ENCODE measurements around the gene UVSSA. TPM values are rescaled to one million over a fixed set of nuclear protein-coding genes. Genes with fewer than 3 reads are reported as not detected.
"Not testable (repeated sequence)": the region's sequence is repeated elsewhere in the genome, so short reads cannot be mapped to it uniquely, and the experiment has no call there.

The UVSSA gene
- polyA plus RNA-seq, 4 donors, result 4.9 to 23.8 (median 13.5) TPM

DNA sequence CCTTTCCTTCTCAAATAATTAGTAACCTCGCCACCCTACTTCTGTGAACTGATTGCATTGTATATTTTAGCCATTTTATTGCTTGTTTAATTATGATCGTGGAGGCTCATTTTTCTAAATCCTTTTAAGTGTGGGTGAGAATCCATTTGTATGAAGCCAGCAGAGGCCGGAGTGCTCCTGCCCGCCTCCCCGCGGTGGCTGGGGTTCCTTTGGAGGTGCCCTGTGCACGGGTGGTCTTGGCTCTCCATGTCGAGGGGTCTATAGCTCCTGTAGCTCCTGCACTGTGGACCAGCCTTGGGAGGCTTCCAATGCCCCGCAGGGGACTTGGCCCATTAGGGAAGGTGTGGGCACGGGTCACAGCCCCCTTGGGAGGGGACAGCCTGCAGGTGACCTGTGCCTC is 15.0 kb downstream of the UVSSA start:
- no peak for DNase-seq (ENCODE audit: low read depth in 4 of 4, low spot score in 2 of 4)

DNA sequence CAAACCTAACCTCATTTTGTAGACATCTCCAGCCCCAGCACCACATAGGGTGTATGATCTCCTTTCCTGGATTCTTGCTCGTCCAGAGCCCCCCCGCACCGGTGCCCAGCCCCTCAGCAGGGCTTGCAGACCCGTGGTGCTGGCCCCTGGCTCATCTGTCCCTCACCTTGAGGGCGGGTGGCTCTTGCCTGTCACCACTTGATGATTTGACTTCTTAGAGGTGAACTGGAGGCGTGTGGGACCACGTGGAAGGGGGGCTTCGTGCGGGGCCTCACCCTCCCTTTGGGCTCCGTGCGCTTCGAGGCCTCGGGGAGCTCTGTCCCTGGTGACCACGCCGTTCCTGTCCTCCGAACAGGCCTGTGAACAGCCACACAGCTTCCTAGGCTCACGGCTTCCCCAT is 15.5 kb downstream of the UVSSA start:
- DNase-seq (ENCODE audit: low read depth in 4 of 4, low spot score in 2 of 4), result no peak

DNA sequence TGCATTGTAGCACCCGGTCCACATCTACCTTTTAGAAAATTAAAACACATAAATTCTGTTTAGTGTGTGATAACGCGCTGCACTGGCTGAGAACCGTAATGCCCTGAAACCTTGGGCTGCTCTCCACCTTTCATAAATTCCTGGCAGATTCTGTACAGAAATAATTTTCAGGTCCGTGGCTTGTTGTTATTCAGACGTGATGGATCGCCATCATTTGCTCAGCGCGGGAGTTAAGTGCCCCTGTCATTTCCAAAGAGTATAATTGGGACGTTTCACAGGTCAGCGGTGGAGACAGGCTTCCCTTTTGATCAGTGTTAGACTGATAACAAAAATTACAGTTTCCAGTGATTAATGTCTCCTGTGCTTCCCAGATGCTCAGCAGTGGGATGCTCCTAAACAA is 16.5 kb downstream of the UVSSA start:
- DNase-seq (ENCODE audit: low read depth in 4 of 4, low spot score in 2 of 4), result no peak

DNA sequence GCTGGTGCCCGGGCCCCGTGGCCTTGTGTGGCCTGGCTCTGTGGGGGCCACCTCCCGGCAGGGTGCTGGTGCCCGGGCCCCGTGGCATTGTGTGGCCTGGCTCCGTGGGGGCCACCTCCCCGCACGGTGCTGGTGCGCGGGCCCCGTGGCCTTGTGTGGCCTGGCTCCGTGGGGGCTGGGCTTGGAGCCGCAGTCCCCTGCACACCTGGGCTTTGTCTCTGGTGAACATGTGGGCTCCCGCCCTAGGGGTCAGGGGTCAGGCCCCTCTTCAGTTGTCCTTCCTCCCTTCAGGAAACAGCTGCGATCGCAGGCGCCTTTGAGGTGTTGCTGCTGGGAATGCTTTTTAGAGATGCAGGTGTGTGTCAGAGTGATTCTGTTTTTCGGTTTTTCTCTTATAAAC is 17.2 kb downstream of the UVSSA start:
- DNase-seq (ENCODE audit: low read depth in 4 of 4, low spot score in 2 of 4), result no peak

DNA sequence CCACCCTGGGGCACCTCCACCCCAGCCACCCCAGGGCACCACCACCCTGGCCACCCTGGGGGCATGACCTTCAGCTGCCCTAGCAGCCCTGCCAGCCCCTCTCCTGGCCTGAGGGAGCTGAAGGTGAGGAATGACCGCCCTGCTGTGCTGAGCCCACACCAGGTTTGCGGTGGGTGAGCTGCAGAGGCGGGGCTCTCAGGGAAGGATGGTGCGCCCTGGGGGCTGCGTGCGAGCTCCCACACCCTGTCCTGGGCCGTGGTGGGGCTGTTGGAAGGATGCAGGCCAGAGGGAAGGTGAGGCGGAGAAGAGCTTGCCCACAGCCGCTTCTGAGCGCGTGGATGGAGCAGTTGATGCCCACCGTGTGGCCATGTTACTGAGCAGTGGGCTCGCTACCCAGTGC is 17.7 kb downstream of the UVSSA start:
- DNase-seq (ENCODE audit: low read depth in 4 of 4, low spot score in 2 of 4), result no peak

DNA sequence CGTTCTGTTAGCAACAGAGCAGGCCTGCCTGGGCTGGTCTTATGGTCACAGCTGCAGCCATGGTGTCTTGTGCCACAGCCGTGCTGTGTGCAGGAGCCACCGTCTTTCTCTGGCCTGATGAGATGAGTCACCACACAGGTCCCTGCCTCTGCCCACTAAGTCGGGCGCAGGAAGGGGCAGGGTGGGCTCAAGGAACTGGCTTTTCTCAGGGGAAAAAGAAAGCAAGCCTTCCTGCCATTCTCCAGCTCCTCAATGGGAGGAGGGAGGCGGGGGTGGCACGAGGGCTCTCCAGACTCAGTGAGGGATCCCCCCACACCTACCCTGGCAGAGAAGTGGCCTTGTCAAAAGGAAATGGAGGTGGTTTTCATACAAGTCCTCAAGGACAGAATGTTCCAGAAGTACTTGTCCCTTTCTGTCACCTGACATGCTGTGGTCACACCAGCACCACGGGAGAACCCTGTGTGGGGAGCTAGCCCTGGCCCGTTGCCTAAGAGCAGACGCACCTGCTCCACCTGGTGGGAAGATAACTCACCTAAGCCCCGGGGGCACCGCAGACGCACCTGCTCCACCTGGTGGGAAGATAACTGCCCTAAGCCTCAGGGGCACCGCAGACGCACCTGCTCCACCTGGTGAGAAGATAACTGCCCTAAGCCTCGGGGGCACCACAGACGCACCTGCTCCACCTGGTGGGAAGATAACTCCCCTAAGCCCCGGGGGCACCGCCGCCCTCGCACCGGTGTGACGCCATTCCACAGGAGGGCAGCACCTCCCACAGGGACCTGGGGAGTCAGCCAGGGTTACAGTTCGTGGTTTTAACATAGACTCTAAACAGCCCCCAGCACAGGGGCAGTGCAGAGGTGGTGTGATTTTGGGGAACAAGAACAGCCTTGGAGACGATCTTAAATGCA is 18.5 kb downstream of the UVSSA start:
- DNase-seq (ENCODE audit: low read depth in 4 of 4, low spot score in 2 of 4), result no peak

DNA sequence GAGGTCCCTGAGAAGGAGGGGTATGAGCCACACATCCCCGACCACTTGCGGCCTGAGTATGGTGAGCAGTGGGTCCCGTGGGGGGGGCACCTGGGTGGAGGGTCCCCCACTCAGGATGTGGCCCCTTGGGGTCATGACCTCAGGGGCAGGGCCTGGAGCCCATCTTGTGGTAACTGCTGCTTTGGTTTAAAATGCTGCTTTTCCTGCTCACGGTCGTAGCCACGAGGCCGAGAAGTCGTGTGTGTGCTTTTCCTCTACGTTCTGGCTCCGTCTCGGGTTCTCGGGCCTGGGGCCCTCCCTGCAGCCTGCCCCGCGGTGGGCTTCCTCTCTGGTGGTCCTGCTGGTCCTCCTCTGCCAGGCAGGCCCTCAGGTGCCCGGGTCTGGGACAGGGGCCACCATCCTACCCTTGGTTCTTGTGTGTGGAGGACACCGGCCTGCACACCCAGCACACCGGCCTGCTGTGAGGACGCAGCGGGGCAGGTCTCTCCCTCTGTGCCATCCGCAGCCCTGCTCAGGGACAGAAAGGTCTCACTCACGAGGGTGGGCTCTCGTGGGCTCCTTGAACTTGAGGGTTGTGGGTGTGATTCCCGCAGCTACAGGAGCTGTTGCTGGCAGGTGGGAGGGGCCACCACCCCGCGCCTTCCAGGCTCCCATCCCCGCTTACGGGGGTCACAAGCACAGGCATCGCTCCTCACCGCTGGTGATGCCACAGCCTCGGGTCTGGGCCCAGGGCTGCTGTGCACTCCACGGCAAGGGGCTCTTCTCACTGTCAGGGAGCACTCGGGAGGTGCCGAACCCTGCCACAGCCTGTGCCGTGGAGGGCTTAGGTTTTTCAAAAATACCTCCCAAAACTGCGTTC is 19.6 kb downstream of the UVSSA start:
- DNase-seq (ENCODE audit: low read depth in 4 of 4, low spot score in 2 of 4), result no peak

DNA sequence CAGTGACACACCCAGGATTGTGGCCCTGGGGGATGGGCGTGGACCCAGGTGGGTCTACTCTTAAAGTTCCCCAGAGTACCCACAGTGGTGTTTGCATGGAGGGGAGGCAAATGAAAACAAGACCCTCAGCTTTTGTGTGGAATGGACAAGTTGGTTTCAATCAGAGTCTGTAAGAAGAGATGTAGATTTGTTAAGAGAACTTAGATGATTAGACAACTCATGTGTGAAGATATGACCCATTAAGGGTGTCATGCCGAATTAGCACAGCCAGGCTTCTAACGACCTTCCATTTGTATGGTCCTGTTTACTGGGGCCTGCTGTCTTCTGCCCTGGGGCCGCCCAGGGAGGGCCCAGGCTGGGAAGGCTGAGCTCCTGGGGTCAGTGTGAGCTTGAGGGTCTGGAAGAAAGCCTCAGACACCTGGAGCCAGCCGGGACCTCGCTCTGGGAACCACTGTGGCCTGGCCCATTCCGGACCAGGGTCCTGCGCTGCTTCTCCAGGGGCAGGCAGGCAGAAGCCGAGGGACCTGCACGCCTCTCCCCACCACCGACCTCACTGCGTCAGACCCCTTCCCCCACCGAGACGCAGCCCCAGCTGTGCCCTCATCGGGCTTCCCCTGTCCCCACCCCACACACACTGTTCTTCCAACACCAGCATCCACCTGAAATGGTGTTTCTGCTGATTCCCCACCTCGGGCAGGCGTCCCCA is 20.4 kb downstream of the UVSSA start:
- no peak for DNase-seq (ENCODE audit: low read depth in 4 of 4, low spot score in 2 of 4)

DNA sequence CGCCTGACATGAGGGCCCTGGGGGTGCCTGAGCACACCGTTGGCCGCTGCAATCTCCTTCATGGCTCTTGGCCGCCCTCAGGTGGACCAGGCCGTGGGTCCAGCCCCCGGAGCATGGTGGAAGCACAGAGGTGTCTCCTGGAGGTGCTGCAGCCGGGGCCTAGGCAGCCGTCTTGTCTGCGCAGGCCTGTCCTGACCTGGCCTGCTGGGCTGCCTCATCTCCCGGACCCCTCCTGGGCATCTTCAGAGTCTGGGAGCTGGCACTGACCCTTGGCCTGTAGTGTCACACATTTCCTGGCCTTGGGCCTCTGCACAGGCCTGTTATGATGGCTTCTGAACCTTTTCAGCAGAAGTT is 20.9 kb downstream of the UVSSA start:
- DNase-seq (ENCODE audit: low read depth in 4 of 4, low spot score in 2 of 4), result no peak

DNA sequence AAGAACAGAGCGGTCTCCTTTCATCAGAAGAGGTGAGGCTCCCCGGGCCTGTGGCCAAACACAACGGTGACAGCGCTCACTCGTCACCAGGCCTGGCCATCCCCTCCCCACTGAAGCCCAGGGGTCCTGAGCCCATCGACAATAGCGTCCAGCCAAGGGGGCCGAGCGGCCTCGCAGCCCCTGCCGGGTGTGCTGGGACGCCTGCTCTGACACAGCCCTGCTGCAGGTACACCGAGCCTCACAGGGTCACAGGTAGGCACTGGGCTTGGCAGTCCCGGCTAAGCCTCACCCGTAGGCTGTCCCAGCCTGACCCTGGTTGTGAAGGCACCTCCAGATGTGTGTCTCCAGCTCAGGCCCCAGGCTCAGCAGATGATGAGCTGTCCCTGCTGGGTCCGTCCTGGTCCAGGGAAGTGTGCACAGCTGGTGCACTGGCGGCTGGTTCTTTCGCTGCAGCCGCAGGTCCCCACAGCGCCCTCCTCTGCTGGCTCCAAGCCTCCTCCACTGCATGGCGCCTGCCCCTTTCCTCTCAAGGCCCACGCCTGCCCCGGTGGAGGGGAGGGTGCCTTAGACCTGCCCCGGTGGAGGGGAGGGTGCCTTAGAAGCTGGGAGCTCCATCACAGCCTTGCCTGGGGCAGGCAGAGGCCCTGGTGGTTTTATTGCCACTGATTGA is 21.5 kb downstream of the UVSSA start:
- no peak for DNase-seq (ENCODE audit: low read depth in 4 of 4, low spot score in 2 of 4)

DNA sequence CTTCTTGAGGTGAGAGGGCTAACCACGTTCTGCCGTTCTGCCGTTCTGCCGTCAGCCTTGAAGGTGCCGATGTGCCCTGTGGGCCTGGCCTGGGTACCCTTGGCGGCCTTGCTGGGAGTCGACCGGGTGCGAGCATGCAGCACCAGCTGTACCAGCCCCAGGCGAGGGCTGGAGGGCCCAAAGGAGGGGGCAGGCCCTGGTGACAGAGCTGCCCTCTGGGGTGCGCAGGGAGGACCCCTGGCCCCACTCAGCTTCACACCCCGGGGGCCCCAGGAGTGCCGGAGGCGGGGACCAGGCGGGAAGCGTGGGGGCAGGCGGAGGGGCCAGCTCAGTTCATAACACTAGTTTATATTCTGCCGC is 22.1 kb downstream of the UVSSA start:
- DNase-seq (ENCODE audit: low read depth in 4 of 4, low spot score in 2 of 4), result no peak

DNA sequence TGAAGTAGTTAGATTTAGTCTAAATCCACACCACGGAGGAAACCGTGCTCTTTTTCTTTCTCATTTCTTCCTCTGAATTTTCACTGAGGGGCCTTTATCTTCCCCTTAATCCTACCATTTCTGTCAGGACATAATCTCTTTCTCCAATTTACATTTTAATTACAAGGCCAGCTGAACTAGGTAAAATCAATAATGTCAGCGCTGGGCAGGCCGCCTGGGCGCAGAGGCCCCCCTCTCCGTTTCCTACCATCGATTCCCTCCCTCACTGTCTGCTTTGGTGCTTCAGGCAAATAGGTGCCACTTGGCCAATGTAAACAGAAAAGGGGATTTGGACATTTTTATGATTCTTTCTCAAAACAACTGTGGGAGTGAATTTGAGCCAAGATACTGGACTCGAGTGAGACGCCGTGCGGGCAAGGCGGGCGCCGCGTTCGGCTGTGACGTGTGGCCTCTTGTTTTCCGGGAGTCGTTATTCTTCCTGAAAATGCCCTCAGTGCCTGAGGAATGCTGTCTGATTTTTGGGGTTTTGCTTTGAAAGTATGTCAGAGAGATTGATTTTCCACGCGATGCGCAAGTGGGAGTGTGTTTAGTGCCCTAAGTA is 22.6 kb downstream of the UVSSA start:
- no peak for DNase-seq (ENCODE audit: low read depth in 4 of 4, low spot score in 2 of 4)

DNA sequence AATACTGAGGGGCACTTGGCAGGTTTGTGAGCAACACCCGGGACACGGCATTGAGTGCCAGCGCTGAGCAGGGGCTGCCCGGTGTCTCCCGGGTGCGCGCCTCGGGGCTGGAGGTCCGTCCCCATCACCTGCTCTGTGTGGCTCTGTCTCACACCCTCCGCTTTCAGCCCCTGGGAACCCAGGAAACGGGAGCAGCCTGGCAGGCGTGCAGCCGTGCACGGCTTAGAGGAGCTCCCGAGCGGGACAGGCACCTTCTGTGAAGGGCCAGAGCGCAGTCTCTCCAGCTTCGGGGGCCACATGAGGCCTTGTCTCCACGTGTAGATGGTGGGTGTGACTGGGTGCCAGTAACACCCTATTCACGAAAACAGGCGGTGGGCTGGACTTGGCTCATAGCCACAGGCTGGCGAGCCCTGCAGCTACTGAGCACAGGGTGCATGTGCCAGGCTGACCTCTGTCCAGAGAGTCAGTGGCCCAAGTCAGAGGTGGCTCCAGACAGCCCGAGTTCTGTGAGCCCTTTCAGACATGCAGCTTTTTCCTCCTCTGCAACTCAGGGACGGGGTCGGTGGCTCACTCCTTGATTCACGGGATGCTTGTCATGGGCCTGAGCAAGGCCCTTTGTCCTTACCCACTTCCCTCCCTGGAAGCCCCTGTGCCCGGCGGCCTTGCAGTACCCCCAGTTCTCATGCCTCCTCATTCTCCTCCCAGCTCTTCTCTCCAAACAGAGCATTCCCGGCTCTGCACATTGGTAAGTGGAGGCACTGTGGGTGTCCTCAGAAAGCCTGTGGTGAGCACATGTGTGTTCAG is 23.5 kb downstream of the UVSSA start:
- DNase-seq (ENCODE audit: low read depth in 4 of 4, low spot score in 2 of 4), result no peak

DNA sequence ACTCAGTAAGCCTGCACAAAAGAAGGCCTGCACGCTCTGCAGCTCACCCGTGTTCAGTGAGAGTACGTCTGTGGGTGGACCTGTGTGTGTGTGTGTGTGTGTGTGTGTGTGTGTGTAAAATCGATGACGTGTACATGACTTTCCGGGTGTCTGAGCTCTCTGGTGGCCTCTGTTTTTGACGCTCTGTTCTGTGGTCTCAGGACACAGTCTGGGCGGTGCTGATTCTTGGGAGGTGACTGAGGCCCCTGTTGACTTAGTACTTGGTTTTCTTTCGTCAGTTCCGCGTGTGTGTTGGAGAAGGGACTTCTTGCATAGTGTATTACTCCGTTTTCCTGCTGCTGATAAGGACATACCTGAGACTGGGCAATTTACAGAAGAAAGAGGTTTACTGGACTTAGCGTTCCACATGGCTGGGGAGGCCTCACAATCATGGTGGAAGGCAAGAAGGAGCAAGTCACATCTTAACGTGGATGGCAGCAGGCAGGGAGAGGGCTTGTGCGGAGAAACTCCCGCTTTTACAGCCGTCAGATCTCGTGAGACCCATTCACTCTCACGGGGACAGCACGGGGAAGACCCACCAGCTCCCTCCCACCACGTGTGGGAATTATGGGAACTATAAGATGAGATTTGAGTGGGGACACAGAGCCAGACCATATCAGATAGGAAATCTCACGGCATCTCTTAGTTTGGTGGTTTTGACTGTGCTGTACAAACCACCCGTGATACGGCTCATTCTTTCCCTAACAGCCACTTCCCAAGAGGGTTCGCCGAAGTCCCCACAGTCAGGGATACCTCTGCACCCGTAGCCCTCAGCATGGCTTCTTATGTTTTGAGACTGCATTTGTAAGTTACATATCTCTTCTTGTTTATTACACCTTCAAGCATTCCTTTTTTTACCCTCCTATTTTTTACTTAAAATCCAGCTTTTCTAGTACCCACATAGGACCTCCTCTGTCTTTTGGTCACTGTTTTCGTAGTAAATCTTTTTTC is 24.5 kb downstream of the UVSSA start:
- DNase-seq (ENCODE audit: low read depth in 4 of 4, low spot score in 2 of 4), result no peak

DNA sequence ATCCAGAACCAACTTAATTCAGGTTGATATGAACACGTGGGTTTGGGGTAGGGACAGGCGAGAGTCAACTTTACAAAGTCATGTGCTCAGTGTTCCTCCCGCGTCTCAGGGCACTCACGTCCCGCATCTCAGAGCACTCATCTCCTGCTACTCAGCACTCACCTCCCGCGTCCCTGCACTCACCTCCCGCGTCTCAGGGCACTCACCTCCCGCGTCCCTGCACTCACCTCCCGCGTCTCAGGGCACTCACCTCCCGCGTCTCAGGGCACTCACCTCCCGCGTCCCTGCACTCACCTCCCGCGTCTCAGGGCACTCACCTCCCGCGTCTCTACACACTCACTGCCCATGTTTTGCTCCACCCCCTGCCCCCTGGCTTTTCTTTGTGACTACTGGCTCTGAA is 25.6 kb downstream of the UVSSA start:
- DNase-seq (ENCODE audit: low read depth in 4 of 4, low spot score in 2 of 4), result not testable (repeated sequence)

DNA sequence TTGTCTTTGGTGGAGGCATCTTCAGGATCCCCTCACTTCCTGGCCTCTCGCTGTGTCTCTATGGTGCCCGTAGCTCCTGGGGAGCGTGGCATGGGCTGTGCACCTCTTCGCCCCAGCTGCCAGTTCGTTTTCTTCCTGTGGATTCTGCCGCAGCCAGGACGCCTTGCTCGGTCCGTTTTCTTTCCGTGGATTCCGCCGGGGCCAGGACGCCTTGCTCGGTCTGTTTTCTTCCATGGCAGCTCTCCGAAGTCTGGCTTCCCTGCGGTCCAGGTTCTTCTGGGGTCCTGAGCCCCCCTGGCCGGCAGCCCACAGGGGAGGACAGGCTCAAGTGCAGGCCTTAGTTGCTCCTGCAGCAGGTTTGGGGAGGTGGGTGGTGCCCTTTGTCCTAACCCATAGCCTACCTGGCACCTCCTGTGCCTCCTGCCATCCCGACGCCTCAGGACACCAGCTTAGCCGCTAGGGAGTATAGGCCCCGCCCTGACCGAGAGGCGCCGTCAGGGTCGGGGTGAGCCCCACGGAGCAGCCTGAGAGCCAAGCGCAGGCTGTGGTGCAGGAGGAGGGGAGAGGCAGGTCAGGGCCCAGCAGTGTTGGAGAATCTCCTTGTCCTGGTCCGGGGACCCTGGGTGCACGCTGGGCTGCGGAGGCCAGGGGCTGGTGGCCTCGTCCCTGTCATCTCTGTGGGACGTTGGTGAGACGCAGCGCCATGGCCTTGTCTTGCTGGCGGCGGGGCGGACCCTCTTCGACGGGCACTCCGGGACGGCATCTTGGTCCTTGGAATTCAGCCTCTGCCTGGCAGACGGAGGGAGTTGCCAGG is 27.1 kb downstream of the UVSSA start:
- no peak for DNase-seq (ENCODE audit: low read depth in 4 of 4, low spot score in 2 of 4)

DNA sequence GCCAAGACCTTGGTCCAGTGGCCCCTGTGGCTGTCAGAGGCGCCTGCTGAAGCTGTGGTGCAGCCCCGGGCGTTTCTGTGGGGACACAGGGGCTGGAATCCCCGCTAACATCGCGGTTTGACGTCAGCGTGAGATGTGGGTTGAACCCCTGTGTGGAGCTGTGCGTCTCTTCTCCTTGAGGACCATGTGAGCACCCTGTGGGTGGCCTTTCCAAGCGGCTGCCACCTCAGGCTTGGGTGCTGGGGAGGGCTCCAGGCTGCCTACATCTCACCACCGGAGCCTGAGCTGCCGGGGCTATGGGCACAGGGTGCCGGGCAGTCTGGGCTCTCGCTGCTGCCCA is 27.7 kb downstream of the UVSSA start:
- DNase-seq (ENCODE audit: low read depth in 4 of 4, low spot score in 2 of 4), result no peak
